ENCODE data around the gene TXLNG. TPM values are rescaled to one million over a fixed set of nuclear protein-coding genes. Genes with fewer than 3 reads are reported as not detected.

TXLNG gene
- total and polyA plus RNA-seq, 2 experiments from 2014 or later = 4.1 to 6.4 TPM

GRCh38 chrX:16832301-16832700, 46.0 kb downstream of the TXLNG start:
- Histone ChIP-seq H2AFZ (no peak overlapping the region), H3K27ac (no peak overlapping the region), H3K4me1 (ENCODE audit: insufficient read depth) (peaks cover 13% of the 10 kb centered on the region), H3K4me2 (ENCODE audit: unreplicated experiment) (no peak overlapping the region), H3F3A (ENCODE audit: insufficient read depth) (0 out of 2 replicates have a peak, but pooled peaks cover 10% of the 10 kb centered on the region), H3K27me3 (replicated peaks; ENCODE audit: insufficient read depth) (no peaks in the 10 kb centered on the region), H3K9ac (no peak overlapping the region), H3K36me3 (ENCODE audit: low read depth) (no peaks in the 10 kb centered on the region), H3K9me2 (ENCODE audit: insufficient read depth) (no peaks in the 10 kb centered on the region), H3K79me2 (ENCODE audit: insufficient read depth) (no peaks in the 10 kb centered on the region), H3K4me3 (no peak overlapping the region), H4K20me1 (ENCODE audit: insufficient read depth) (no peaks in the 10 kb centered on the region), H3K9me3 (ENCODE audit: low read depth) (no peaks in the 10 kb centered on the region)
- TF ChIP-seq EZH2 (IDR thresholded peaks at IDR 0.05; ENCODE audit: insufficient read depth, poor library complexity, severe bottlenecking) (no peak), EZH2phosphoT487 (IDR thresholded peaks at IDR 0.05; ENCODE audit: insufficient read depth, low read depth) (no peak)
- WGBS, 2 experiments (ENCODE audit: low coverage in 1 of 2, low lambda C conversion rate in 2 of 2, missing lambda C conversion rate in 2 of 2) = 85 to 91% methylated on average over 5 of the region's 5 CpGs
- DNase-seq = no peak
- in situ Hi-C loops (cut with MboI) = no loop called here

GRCh38 chrX:16834806-16835205, 48.5 kb downstream of the TXLNG start:
- Histone ChIP-seq H3K27me3 (replicated peaks; ENCODE audit: insufficient read depth) (no peaks in the 10 kb centered on the region), H3K27ac (no peak overlapping the region), H3K9me2 (ENCODE audit: insufficient read depth) (no peaks in the 10 kb centered on the region), H3K4me2 (ENCODE audit: unreplicated experiment) (no peak overlapping the region), H3K79me2 (ENCODE audit: insufficient read depth) (no peaks in the 10 kb centered on the region), H3K9ac (no peak overlapping the region), H3K4me1 (ENCODE audit: insufficient read depth) (peaks cover 23% of the 10 kb centered on the region), H4K20me1 (ENCODE audit: insufficient read depth) (no peaks in the 10 kb centered on the region), H3K4me3 (no peak overlapping the region), H3F3A (ENCODE audit: insufficient read depth) (peaks cover 17% of the 10 kb centered on the region), H3K36me3 (ENCODE audit: low read depth) (no peaks in the 10 kb centered on the region), H2AFZ (no peak overlapping the region), H3K9me3 (ENCODE audit: low read depth) (no peaks in the 10 kb centered on the region)
- no peak for DNase-seq
- 96 to 100% methylated on average over 6 of the region's 6 CpGs for WGBS, 2 experiments (ENCODE audit: low coverage in 1 of 2, low lambda C conversion rate in 2 of 2, missing lambda C conversion rate in 2 of 2)
- in situ Hi-C loops (cut with MboI) = no loop called here
- TF ChIP-seq EZH2phosphoT487 (IDR thresholded peaks at IDR 0.05; ENCODE audit: insufficient read depth, low read depth) = no peak
- TF ChIP-seq EZH2 (IDR thresholded peaks at IDR 0.05; ENCODE audit: insufficient read depth, poor library complexity, severe bottlenecking) = no peak

GRCh38 chrX:16836371-16836770, 50.1 kb downstream of the TXLNG start:
- in situ Hi-C loops (cut with MboI) = no loop called here
- no peak for TF ChIP-seq EZH2phosphoT487 (IDR thresholded peaks at IDR 0.05; ENCODE audit: insufficient read depth, low read depth)
- no peak for TF ChIP-seq EZH2 (IDR thresholded peaks at IDR 0.05; ENCODE audit: insufficient read depth, poor library complexity, severe bottlenecking)
- H3K36me3 ChIP-seq (ENCODE audit: low read depth) = no peaks in the 10 kb centered on the region
- no peaks in the 10 kb centered on the region for H3K9me3 ChIP-seq (ENCODE audit: low read depth)
- no peaks in the 10 kb centered on the region for H4K20me1 ChIP-seq (ENCODE audit: insufficient read depth)
- H3K79me2 ChIP-seq (ENCODE audit: insufficient read depth) = no peaks in the 10 kb centered on the region
- H3K4me2 ChIP-seq (ENCODE audit: unreplicated experiment) = no peak overlapping the region
- H3K4me1 ChIP-seq (ENCODE audit: insufficient read depth) = peaks cover 28% of the 10 kb centered on the region
- no peaks in the 10 kb centered on the region for H3K9me2 ChIP-seq (ENCODE audit: insufficient read depth)
- no peaks in the 10 kb centered on the region for H3K27me3 ChIP-seq (replicated peaks; ENCODE audit: insufficient read depth)
- no peak overlapping the region for H3K4me3 ChIP-seq
- no peak overlapping the region for H3K27ac ChIP-seq
- DNase-seq = peak; percentile 23
- peaks cover 17% of the 10 kb centered on the region for H3F3A ChIP-seq (ENCODE audit: insufficient read depth)
- no peak overlapping the region for H3K9ac ChIP-seq
- 55 to 57% methylated on average over 8 of the region's 9 CpGs for WGBS, 2 experiments (ENCODE audit: low coverage in 1 of 2, low lambda C conversion rate in 2 of 2, missing lambda C conversion rate in 2 of 2)
- H2AFZ ChIP-seq = no peak overlapping the region

- peak overlapping the region; percentile 91 for H3K27ac ChIP-seq
- no peaks in the 10 kb centered on the region for H3K36me3 ChIP-seq (ENCODE audit: low read depth)
- DNase-seq = peak; percentile 83
- no peak for TF ChIP-seq EZH2phosphoT487 (IDR thresholded peaks at IDR 0.05; ENCODE audit: insufficient read depth, low read depth)
- TF ChIP-seq EZH2 (IDR thresholded peaks at IDR 0.05; ENCODE audit: insufficient read depth, poor library complexity, severe bottlenecking) = no peak
- H3F3A ChIP-seq (ENCODE audit: insufficient read depth) = peaks cover 20% of the 10 kb centered on the region
- no peak overlapping the region for H3K4me3 ChIP-seq
- no peaks in the 10 kb centered on the region for H3K79me2 ChIP-seq (ENCODE audit: insufficient read depth)
- H3K9me2 ChIP-seq (ENCODE audit: insufficient read depth) = no peaks in the 10 kb centered on the region
- WGBS, 2 experiments (ENCODE audit: low coverage in 1 of 2, low lambda C conversion rate in 2 of 2, missing lambda C conversion rate in 2 of 2) = 41 to 48% methylated on average over 10 to 11 of the region's 11 CpGs
- no peaks in the 10 kb centered on the region for H4K20me1 ChIP-seq (ENCODE audit: insufficient read depth)
- in situ Hi-C loops (cut with MboI) = no loop called here
- H3K9me3 ChIP-seq (ENCODE audit: low read depth) = no peaks in the 10 kb centered on the region
- no peaks in the 10 kb centered on the region for H3K27me3 ChIP-seq (replicated peaks; ENCODE audit: insufficient read depth)
- peak overlapping the region; percentile 35 for H3K4me2 ChIP-seq (ENCODE audit: unreplicated experiment)
- peak overlapping the region; percentile 62; the same call in 1 of the 2 replicates for H3K9ac ChIP-seq
- H2AFZ ChIP-seq = no peak overlapping the region
- peaks cover 40% of the 10 kb centered on the region for H3K4me1 ChIP-seq (ENCODE audit: insufficient read depth)
These were observed 52.2 kb downstream of the TXLNG start for GRCh38 chrX:16838202-16839066.
